GM10266 (cell line): ENCODE results near the gene CD44.
"Not testable (repeated sequence)": the region's sequence is repeated elsewhere in the genome, so short reads cannot be mapped to it uniquely, and the experiment has no call there.

Experiments used
- DNase-seq: peaks from one replicate; pipeline ENCODE4 v3.0.0; 2012; ENCODE audit errors: extremely low spot score
- CTCF ChIP-seq: IDR thresholded peaks from 2 replicates; pipeline ENCODE4 v1.5.1; 2012; ENCODE audit warnings: mild to moderate bottlenecking, low read depth; ENCODE audit not compliant: control insufficient read depth, insufficient read depth; ENCODE audit errors: missing control alignments

CD44 gene

GRCh38 chr11:35105319-35106079 is 33.5 kb upstream of the CD44 start:
- DNase-seq = no peak
- TF ChIP-seq CTCF = no peak

- TF ChIP-seq CTCF = no peak
- DNase-seq = no peak
Observed at GRCh38 chr11:35106595-35106994, 32.4 kb upstream of the CD44 start.

- DNase-seq = no peak
- no peak for TF ChIP-seq CTCF
Observed at GRCh38 chr11:35107861-35108260, 31.1 kb upstream of the CD44 start.

- DNase-seq = not testable (repeated sequence)
Observed at GRCh38 chr11:35108336-35108735, 30.6 kb upstream of the CD44 start.

GRCh38 chr11:35109041-35109440 is 29.9 kb upstream of the CD44 start:
- no peak for DNase-seq
- no peak for TF ChIP-seq CTCF

- DNase-seq = no peak
- no peak for TF ChIP-seq CTCF
Observed at GRCh38 chr11:35109827-35110226, 29.1 kb upstream of the CD44 start.

- no peak for DNase-seq
- no peak for TF ChIP-seq CTCF
Observed at GRCh38 chr11:35111161-35112055, 27.6 kb upstream of the CD44 start.
